ENCODE data around the gene ROS1.
"Not testable (repeated sequence)": the region's sequence is repeated elsewhere in the genome, so short reads cannot be mapped to it uniquely, and the experiment has no call there.

Gene ROS1

DNA sequence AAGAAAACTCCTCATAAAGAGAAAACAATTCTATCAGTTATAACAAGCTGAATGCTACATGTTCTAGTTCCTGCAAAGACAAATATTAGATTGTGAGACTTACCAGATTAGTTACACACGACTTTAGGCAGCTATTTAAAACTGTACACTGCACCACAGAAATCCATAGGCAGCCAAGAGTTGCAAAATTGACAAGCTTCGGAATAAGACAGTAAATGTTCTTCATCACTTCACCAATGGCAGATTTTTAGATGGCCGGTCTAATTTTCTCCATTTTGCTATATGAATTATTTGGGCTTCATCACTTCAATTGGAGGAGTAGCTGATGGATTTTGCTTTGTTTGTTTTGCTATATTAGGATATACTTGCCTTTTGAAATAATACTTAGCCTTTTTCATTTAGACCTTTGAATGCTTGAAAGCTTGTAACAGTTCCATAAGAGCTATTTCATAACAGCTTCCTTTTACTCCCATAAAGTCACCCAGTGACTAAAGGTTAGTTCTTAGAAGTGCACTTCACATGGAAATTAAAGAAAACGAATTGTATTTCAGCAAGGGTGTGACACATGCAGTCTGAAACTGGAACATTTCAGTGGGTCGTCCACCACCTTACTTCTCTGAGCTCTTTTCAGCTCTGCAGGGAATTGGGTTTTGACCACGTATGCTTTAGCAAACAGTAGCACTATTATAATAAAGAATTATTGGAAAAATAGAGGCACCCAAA is at the start of gene ROS1:
Gene ROS1 (minus strand): TSS at position 512 of the 723 bp plus-strand sequence. CDS start 286 bp downstream, at position 226.
- DNase-seq, result no peak

DNA sequence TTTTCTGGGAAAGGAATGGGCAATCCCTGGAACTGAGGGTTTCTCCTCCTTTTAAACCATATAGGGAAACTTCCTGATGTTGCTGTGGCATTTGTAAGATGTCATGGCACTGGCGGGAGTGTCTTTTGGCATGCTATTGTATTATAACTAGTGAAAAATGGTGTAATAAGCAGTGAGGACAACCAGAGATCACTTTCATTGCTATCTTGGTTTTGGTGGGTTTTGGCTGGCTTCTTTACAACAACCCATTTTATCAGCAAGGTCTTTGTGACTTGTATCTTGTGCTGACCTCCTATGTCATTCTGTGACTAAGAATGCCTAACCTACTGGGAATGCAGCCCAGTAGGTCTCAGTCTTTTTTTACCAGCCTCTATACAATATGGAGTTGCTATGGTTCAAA is 47.7 kb upstream of the ROS1 start:
- DNase-seq, result no peak

DNA sequence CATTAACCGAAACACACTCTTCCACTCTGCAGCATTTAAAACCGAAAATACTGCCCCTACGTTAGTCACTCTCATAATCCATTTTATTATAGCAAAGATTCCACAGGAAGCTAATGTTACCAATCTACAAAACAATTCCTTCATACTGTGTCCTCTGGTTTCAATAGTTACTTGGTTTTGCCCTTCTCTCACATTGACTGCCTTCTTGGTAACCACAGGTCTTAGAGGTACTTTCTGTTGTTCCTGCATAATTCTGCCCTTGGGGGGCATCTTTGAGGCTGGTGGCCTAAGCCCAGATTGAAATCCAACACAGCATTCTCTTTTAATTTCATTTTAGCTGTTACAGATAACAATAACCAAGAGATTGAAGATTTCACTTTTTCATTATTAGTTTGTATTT is 46.9 kb upstream of the ROS1 start:
- no peak for DNase-seq

DNA sequence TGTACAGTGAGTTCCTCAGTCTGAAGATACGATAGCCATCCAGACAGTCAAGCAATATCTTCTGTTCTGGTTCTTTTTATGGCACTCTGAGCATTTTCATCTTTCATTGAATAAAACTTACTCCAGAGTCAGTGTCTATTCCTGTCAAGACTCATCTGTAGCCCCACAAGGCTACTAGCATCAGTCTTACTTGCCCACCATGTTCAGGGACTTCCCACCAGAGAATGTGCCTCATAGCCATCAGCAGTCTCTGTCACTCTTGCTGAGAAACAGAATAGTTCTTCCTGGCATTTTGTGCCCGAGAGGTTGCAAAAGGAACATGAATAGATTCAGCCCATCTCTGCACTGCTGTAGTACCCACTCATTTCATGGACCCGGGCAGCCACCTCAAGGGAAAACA is 44.0 kb upstream of the ROS1 start:
- no peak for DNase-seq

DNA sequence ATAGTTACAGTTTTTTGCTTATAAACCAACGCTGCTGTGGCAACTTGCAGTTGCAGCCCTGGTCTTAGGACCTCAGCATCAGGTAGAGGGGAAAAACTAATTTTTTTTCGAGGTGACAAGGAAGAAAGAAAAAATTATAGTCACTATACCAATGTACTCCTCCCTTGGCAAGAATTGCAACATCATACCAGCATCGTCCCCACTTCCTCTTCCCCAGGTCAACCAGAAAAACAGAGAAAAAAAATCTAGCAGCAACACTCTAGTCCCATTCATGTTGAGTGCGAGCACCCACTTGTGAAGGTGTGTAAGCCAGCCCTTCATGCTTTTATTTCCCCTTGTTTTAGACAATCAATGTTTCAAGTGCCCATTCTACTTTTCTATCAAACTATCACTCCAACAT is 43.6 kb upstream of the ROS1 start:
- no peak for DNase-seq

DNA sequence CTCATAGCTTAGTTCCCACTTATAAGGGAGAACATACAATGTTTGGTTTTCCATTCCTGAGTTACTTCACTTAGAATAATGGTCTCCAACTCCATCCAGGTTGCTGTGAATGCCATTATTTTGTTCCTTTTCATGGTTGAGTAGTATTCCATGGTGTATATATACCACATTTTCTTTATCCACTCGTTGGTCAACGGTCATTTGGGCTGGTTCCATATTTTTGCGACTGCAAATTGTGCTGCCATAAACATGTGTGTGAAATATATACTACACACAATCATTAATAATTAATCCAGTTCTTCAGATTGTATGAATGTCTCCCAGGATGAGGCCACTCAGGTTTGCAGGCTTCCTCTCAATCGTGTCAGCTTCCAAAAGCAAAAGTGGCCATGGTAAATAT is 42.8 kb upstream of the ROS1 start:
- DNase-seq, result not testable (repeated sequence)

DNA sequence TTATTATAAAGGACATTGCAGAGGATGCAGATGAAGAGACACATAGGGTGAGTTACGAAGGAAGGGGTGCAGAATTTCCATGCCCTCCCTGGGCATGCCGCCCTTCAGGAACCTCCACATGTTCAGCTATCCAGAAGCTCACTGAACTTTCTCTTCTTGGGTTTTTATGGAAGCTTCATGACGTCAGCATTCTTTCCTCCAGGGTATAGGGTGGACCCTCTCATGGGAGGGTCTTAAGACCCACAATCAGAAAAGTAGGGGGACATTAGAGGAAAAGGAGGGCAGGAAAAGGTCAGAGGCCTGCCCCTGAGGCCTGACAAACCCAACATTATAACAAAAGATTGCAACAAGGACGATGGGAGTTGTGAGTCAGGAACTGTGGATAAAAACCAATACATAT is 42.1 kb upstream of the ROS1 start:
- DNase-seq, result no peak

DNA sequence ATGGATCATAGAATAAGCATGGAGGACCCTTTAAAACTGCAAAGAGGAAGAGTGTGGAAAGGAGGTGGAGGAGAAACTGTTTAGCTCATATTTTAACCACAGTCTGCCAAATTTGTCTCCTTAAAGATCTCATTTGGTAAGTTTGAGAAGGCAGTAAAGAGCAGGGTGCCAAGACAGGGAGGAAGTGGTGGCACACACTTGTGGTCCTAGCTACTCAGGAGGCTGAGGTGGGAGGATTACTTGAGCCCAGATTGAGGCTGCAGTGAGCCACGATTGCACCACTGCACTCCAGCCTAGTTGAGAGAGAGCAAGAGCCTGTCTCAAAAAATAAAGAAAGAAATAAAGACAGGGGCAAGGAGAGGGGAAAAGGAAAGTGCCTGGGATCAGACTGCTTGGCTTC is 39.9 kb upstream of the ROS1 start:
- DNase-seq, result no peak

DNA sequence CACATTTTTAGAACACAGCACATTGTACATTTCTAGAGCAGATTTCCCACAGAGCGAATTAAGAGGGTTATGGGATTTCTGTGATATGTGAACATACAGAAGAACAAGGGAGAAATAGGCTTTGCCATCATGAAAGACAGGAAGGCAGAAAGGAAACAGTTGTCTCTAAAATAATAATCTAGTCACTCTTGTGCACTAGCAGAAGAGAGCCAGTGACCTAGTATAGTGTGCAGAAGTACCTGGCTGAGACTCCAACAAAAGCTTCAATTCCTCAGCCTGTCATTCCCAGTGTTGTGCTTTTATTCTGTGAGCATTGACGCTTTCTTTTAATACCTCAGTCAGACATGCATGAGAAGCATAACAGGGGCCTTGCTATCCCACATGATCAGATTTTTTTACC is 39.0 kb upstream of the ROS1 start:
- DNase-seq, result no peak

DNA sequence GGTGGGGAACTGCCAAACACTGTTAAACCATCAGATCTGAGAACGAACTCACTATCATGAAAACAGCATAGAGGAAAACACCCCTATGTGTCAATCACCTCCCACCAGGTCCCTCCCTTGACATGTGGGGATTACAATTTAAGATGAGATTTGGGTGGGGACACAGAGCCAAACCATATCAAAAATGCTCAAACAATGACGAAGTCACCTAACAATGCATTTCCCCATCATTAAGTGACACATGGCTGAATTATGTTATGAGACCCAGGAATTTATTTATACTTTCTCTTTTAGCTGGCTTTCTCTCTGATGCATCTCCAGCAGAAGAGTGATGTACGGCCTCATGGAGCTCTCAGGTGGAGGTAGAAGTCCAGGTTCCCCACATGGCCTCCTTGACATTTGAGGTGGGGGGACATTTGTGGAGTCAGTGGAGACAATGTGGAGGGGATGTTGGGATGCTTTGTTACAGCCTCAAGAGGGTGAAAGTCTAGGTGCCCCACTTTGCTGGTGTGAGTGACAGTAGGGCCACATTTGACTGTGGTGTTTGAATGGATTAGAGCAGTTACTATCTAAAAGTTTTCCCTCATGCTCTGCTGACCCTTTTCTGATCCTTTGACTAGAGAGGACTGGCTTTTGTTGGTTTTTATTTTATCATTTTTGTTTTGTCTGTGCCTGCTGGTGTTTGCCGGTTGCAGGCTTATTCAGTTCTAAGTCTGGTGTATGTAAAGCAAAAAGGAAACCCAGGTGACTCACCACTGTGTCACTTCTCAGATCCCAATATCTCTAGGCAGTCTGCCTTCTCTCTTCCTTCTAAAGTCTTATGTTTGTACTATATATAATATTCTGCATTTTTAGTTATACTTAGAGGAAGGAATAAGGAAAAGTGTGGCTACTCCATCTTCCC is 38.3 kb upstream of the ROS1 start:
- no peak for DNase-seq

DNA sequence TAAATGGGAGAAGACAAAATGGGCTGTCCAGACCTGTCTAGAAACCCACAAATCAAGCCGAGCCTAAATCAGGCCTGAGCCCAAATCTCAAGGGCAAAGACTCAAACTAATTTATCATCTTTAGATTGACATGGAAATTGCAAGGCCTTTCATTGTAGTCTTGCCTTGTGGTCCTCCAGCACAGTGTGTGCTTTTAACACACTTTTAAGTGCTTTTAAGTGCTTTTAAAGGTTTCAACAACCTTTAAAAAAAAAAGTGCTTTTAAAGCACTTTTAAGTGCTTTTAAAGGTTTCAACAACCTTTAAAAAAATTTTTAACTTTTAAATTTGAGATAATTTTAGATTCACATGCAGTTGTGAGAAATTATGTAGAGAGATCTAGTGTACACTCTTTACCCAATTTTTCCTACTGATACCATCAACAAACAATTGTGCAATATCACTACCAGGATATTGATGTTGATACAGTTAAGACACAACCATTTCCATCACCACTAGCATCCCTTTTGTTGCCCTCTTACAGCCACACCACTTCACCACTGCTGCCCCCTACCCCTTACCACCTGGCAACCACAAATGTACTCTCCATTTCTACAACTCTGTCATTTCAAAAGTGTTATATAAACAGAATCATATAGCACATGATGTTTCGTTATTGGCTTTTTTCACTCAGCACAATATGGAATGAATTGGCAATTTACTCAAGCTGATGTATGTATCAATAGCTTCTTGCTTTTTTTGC is 33.6 kb upstream of the ROS1 start:
- DNase-seq, result no peak

DNA sequence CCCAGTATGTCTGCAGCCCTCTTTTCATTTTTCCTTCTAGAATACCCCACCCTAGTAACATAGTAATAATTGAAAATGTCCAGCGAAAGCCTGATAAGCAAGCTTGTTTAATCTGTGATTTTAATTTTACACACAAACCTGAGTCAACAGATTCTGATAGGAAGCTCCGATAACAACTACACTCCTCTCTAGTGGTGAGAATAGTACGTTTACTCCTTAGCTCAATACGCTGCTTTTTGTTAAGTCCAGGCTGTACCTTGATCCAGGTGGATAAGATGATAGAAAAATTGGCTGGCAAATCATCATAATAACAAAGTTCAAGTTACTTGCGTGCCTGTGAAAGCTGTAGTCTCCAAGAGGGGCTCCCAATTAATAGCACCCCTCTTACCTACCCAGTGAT is 31.3 kb upstream of the ROS1 start:
- DNase-seq, result no peak

DNA sequence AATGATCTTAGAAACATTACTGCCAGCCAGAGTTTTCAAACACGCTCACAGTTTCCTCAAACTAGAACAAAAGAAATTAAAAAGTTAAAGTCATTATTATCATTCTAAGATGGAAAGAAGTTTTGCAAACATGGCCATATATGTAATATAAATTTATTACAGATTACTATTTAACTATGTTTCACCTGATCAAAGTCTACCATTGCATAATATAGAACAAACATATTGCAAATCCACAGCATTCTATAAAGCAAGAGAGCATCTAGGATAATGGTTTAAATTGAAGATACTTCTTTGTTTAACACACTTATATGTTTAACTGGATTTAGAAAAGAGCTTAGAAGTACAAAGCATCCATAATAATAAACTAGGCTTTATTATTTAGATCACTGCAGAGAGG is 30.5 kb upstream of the ROS1 start:
- DNase-seq, result no peak

DNA sequence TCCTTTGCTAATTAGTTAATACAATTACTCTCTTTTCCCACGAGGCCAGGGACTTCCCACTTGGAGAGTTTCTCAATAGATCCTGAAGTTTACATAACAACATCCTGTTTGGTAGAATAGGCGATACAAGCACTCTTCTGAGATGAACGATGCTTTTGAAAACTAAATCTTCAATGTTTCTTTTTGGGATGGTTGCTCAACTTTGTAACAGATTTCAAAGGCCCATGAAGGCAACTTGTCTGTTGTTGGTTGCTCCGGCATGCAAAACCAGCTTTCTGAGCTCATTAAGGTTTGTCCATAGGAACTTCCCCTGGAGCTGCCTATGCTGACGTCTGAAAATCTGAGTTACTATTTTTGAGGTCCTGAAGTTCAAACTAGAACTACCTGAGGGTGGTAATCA is 25.9 kb upstream of the ROS1 start:
- no peak for DNase-seq

DNA sequence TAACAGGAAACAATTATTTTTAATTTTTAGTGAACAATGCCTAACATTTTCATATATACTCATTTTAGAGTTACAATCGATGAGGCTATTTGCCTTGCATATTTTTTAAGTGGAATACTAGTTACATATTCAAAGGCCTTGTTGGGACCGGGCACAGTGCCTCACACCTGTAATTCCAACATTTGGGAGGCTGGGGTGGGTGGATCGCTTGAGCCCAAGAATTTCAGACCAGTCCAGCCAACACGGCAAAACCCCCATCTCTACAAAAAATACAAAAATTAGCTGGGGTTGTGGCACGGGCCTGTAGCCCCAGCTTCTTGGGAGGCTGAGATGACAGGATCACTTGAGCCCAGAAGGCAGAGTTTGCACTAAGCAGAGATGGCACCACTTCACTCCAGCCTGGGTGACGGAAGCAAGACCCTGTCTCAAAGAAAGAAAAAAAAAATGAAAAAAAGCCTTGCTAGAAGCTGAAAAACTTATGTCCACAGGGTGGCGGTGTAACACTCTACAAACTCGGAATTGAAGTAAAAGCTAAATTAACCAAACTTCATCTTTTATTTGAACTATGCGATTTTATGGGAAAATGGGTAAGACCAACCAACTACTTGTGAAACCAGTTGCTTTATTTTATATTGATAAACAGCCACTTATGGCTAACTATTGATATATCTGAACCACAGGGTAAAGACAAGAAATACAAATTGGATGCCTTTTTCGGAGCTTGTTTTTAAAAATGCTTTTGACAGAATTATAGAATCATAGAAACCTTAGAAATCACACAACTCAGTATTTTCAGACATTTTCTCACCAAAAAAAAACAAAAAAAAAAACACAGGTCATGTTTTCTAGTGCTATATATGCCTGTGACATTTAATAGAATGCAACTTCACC is 24.1 kb upstream of the ROS1 start:
- peak; percentile 40 for DNase-seq

DNA sequence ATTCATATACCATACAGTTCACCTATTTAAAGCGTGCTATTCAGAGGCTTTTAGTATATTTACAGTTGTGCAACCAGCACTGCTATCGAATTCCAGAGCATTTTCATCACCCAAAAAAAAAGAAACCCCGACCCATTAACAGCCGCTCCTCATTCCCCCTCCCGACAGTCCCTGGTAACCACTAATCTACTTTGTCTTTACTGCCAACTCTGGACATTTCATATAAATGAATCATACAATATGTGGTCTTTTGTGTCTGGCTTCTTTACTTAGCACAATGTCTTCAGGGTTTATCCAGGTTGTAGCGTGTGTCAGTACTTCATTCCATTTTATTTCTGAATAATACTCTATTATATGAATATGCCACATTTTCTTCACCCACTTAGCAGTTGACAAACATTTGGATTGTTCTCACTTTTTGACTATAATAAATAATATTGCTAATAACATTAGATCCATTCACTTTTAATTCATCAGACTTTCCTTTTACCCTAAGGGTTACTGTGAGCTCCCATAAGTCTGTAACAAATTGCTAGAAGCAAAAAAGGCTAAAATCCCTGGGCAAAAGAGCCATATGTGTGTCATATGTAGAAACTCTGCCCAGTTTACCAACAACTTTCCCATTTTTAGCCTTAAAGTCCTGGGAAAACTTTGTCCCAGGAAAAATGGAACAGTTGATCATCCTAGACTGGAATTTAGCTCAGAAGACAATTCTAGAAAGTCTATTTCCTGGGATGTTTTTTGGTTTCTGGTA is 23.2 kb upstream of the ROS1 start:
- DNase-seq, result no peak

DNA sequence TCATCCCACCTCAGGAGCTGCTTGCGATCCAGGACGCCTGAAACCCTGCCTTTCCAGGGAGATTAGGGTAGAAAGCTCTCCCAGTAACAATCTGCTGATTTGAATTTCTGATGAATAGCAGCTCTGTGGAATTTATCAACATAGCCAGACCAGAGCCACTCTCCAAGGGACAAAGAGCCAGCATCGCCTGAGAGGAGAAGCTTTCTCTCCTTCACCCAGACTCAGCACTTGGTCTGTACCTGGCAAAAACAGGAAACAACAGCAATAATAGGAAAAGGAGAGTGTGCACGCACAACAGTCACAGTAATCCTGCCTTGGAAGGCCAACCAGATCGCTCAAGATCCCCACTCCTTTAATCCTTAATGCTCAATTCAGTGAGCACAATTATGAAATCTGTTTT is 22.3 kb upstream of the ROS1 start:
- no peak for DNase-seq

DNA sequence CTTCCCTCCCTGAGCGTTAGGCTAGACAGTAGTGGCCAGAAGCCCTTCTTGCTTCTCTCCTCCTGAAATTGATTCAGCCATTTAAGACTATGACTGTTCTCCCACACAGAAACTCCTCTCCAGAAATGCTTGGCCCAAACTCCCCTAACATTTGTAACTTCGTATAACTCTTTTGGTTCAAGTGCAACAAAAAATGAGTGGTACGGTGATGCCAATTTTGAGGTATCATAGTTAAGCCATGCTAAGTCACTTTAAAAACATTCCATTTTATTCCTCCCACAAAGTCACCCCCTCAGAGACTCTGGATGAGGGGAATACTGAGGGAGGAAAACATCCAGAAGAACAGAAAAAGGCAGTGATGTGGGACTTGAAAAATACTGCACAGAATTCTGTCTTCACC is 21.1 kb upstream of the ROS1 start:
- no peak for DNase-seq

DNA sequence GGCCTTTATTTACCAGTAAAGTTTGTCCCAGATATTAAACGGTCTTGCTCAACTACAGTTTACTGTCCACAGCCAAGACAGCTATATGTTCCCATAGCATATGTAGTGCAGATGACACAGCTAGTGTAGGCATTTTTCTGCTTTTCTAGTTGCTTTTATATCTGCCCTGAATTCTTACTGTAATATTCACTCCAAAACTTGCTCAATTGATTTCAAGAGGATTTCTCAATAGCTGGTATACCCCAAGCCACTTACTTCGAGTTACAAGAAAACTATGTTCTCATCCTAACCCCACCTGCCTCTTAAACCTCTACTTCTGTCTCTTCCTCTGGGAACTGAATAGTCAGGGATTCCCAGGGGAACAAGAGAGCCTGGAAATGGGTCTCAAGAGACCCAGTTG is 18.9 kb upstream of the ROS1 start:
- DNase-seq, result no peak

DNA sequence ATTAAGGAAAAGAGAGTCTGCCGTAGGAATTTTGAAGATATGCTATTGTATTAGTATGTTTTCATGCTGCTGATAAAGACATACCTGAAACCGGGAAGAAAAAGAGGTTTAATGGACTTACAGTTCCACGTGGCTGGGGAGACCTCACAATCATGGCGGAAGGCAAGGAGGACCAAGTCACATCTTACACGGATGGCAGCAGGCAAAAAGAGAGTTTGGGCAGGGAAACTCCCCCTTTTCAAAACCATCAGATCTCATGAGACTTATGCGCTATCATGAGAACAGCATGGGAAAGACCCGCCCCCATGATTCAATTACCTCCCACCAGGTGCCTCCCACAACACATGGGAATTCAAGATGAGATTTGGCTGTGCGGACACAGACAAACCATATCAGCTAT is 16.6 kb upstream of the ROS1 start:
- DNase-seq, result not testable (repeated sequence)

DNA sequence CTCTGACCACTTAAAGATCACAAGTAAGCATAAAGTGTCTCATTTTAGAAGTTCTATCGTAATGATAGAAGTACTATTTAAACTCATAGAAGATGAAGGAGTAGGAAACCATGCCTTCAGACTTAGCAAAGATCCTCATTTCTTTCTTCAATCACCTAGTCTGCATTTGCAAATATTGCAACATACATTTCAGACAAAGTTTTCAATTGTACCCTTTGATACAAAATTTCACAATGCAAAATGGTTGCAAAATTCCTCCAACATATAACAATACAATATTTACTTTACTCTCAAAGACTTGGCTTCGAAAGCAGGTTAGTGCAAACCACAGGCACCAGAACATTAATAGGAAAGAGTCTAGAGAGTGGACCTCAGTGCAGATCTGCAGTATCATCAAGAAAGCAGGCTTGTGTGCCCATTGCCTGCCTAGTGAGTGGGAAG is 16.1 kb upstream of the ROS1 start:
- DNase-seq, result no peak
